Spleen (tissue), 13 donors: ENCODE data around the gene PCDH11X. TPM values are rescaled to one million over a fixed set of nuclear protein-coding genes. Genes with fewer than 3 reads are reported as not detected.
"Not testable (repeated sequence)": the region's sequence is repeated elsewhere in the genome, so short reads cannot be mapped to it uniquely, and the experiment has no call there.

Experiments used
- DNase-seq: peaks from one replicate; pipeline ENCODE4 v3.0.0-alpha.2; 2020
- H3K27ac ChIP-seq, 8 donors: fragments of 200-600 bp; sonication (generic) in 7 of 8; 1 replicate in 4 of 8; 2 replicates in 4 of 8; pipeline versions ENCODE4 v1.5.0 to v1.8.0; 2016 to 2021; ENCODE audit warnings: inconsistent platforms in 4 of 8, mild to moderate bottlenecking in 4 of 8, moderate library complexity in 1 of 8
- H3K27me3 ChIP-seq, 7 donors: fragments of 200-600 bp; sonication (generic) in 6 of 7; replicated peaks in 1 of 7; 1 replicate in 4 of 7; 2 replicates in 3 of 7; pipeline versions ENCODE4 v1.5.0 to v1.8.0; 2016 to 2021; ENCODE audit warnings: inconsistent platforms in 3 of 7, mild to moderate bottlenecking in 1 of 7
- H3K36me3 ChIP-seq, 6 donors: fragments of 200-600 bp; sonication (generic) in 5 of 6; 1 replicate in 4 of 6; 2 replicates in 2 of 6; pipeline versions ENCODE4 v1.5.0 to v1.8.0; 2016 to 2021; ENCODE audit warnings: inconsistent platforms in 2 of 6
- H3K4me1 ChIP-seq, 6 donors: fragments of 200-600 bp; sonication (generic) in 5 of 6; 1 replicate in 3 of 6; 2 replicates in 3 of 6; pipeline versions ENCODE4 v1.5.0 to v1.8.0; 2016 to 2021; ENCODE audit warnings: inconsistent platforms in 3 of 6
- H3K4me3 ChIP-seq, 8 donors: fragments of 200-600 bp; sonication (generic) in 7 of 8; 1 replicate in 4 of 8; 2 replicates in 4 of 8; pipeline versions ENCODE4 v1.5.0 to v1.8.0; 2016 to 2021; ENCODE audit warnings: inconsistent platforms in 4 of 8, mild to moderate bottlenecking in 4 of 8, moderate library complexity in 2 of 8
- H3K9me3 ChIP-seq, 8 donors: fragments of 200-600 bp; sonication (generic) in 7 of 8; 1 replicate in 4 of 8; 2 replicates in 4 of 8; pipeline versions ENCODE4 v1.5.0 to v1.8.0; 2016 to 2021; ENCODE audit warnings: inconsistent platforms in 4 of 8
- CTCF ChIP-seq, 11 experiments: fragments of 200-600 bp in 7 of 11; fragments of 450-650 bp in 4 of 11; sonication (generic) in 4 of 11; IDR thresholded peaks in 8 of 11; conservative IDR thresholded peaks in 3 of 11; 1 replicate in 7 of 11; 2 replicates in 4 of 11; pipeline versions ENCODE4 v1.4.0 to v1.8.0; 2016 to 2021; ENCODE audit warnings: antibody characterized with exemption in 11 of 11, inconsistent platforms in 4 of 11, mild to moderate bottlenecking in 1 of 11
- WGBS, 5 donors: extraction: QIAGEN DNeasy Blood & Tissue Kit in 3 of 5; methylation state at CpG; one replicate each; pipeline versions ENCODE4 v1.1.5 to v1.1.7; 2013 to 2018; 5-methylcytosine and 5-hydroxymethylcytosine counted together
- intact Hi-C: fragments of 100-400 bp; cut with DNase I; formaldehyde crosslinking; loops from one replicate; pipeline ENCODE4 v1.15.0; 2023; ENCODE audit warnings: low total_unique reads
- long read RNA-seq, 2 donors: transcript quantifications; one replicate each; lab custom pipeline, GENCODE V29; 2026
- polyA plus RNA-seq, 3 donors: library from polyadenylated mRNA; stranded (reverse); fragments of 200-250 nt; gene quantifications; one replicate each; pipeline ENCODE4 v1.2.1, GENCODE V29; 2013
- total RNA-seq, 7 donors: library from RNA; depleted of rRNA in 3 of 7; stranded (reverse); fragments of >200 nt in 3 of 7; fragmentation: NEBNext Ultra II Directional in 4 of 7; extraction: Animal tissue kit (Norgen Biotek cat#: 25700) in 4 of 7; gene quantifications; one replicate each; pipeline versions ENCODE4 v1.1.0 to v1.2.1, GENCODE V29; 2016 to 2021
- donor health status: healthy with polysubstance abuse.
- donor health status: DM: no; HTN: no; CAD: no; lungs with moderate emphysema.
- donor health status: DM: no; HTN: no; CAD: no.
- donor health status: Bipolar disorder and iron deficiency.
- donor health status: healthy.
- donor health status: DM: no; HTN: no; CAD: no.
- donor health status: DM: yes; HTN: yes; CAD: no.

PCDH11X gene
- total RNA-seq (1 to 10 TPM in 1 of 7 donors, under 1 TPM in 6; 0.42 to 1.4 (median 0.72) TPM), polyA plus RNA-seq (under 1 TPM; 0.07 to 0.13 (median 0.08) TPM)
- long read RNA-seq, donor 1: 0 reads
- long read RNA-seq, donor 2: 0 reads

GRCh38 chrX:91779135-91779534 is at the start of gene PCDH11X:
Gene PCDH11X, plus strand, starts transcription at chrX:91779375. Its CDS starts 56,130 bp downstream, at chrX:91835505.
- H3K27ac ChIP-seq, H3K9me3 ChIP-seq, DNase-seq, intact Hi-C loops, H3K36me3 ChIP-seq, H3K4me1 ChIP-seq: not testable (repeated sequence)
- Histone ChIP-seq H3K27me3 (peaks cover 0 to 35% (median 15%) of the 10 kb centered on the region in 7 donors), H3K4me3 (peak within 1 kb of the TSS in 1 of 8 donors; percentile 24)
- WGBS, 5 donors: 1 to 3% (median 2%) methylated on average over 9 to 15 of the region's 24 CpGs; no CpG with 5 or more reads in 2 of the 5 donors

- H3K27me3 ChIP-seq, H3K27ac ChIP-seq, intact Hi-C loops, DNase-seq, H3K4me3 ChIP-seq, H3K4me1 ChIP-seq, H3K9me3 ChIP-seq, H3K36me3 ChIP-seq: not testable (repeated sequence)
- 74 to 100% (median 89%) methylated on average over 1 of the region's 4 CpGs; no CpG with 5 or more reads in 1 of the 5 donors for WGBS, 5 donors
Observed at GRCh38 chrX:91747446-91747845, 31.7 kb upstream of the PCDH11X start.

- H3K36me3 ChIP-seq, H3K4me1 ChIP-seq, H3K4me3 ChIP-seq, intact Hi-C loops, H3K27me3 ChIP-seq, DNase-seq, H3K27ac ChIP-seq, H3K9me3 ChIP-seq: not testable (repeated sequence)
- 68 to 95% (median 86%) methylated on average over 9 to 17 of the region's 17 CpGs for WGBS, 5 donors
Observed at GRCh38 chrX:91753022-91753421, 26.2 kb upstream of the PCDH11X start.

- H3K27me3 ChIP-seq, intact Hi-C loops, H3K36me3 ChIP-seq, H3K27ac ChIP-seq, DNase-seq, H3K4me1 ChIP-seq, H3K9me3 ChIP-seq: not testable (repeated sequence)
- H3K4me3 ChIP-seq: peak overlapping the region in 1 of 8 donors; percentile 30
- peak in 3 of 11 experiments; percentile 21 to 26 (median 21) for TF ChIP-seq CTCF (IDR thresholded peaks at IDR 0.05 in 8 of 11, conservative IDR thresholded peaks at IDR 0.05 in 3 of 11)
- 20 to 48% (median 24%) methylated on average over 3 to 5 of the region's 9 CpGs for WGBS, 5 donors
Observed at GRCh38 chrX:91770619-91771488, 8.3 kb upstream of the PCDH11X start.

GRCh38 chrX:91773943-91774342 is 5.2 kb upstream of the PCDH11X start:
- H3K9me3 ChIP-seq, H3K27me3 ChIP-seq, H3K36me3 ChIP-seq, H3K4me1 ChIP-seq, H3K4me3 ChIP-seq, H3K27ac ChIP-seq, DNase-seq, intact Hi-C loops: not testable (repeated sequence)
- 27 to 77% (median 43%) methylated on average over 3 of the region's 3 CpGs for WGBS, 5 donors

GRCh38 chrX:91780008-91780407 is 833 bp downstream of the PCDH11X start:
- H3K27ac ChIP-seq, intact Hi-C loops, H3K4me1 ChIP-seq, H3K9me3 ChIP-seq, H3K4me3 ChIP-seq, H3K36me3 ChIP-seq: not testable (repeated sequence)
- peaks cover 0 to 35% (median 15%) of the 10 kb centered on the region in 7 donors for H3K27me3 ChIP-seq
- WGBS, 5 donors: 0 to 13% (median 4%) methylated on average over 8 to 17 of the region's 17 CpGs
- peak; percentile 62 for DNase-seq

- H3K9me3 ChIP-seq, H3K4me3 ChIP-seq, DNase-seq, H3K27ac ChIP-seq, H3K4me1 ChIP-seq, intact Hi-C loops, H3K36me3 ChIP-seq: not testable (repeated sequence)
- H3K27me3 ChIP-seq: peaks cover 0 to 35% (median 15%) of the 10 kb centered on the region in 7 donors
- 1 to 13% (median 5%) methylated on average over 14 to 23 of the region's 23 CpGs for WGBS, 5 donors
Observed at GRCh38 chrX:91780698-91781097, 1.5 kb downstream of the PCDH11X start.

- 0 to 6% (median 5%) methylated on average over 7 to 46 of the region's 58 CpGs for WGBS, 5 donors
- intact Hi-C loops, H3K9me3 ChIP-seq, DNase-seq, H3K4me1 ChIP-seq, H3K36me3 ChIP-seq, H3K27ac ChIP-seq: not testable (repeated sequence)
- Histone ChIP-seq H3K27me3 (peaks cover 0 to 35% (median 15%) of the 10 kb centered on the region in 7 donors), H3K4me3 (peak overlapping the region in 1 of 8 donors; percentile 31)
Observed at GRCh38 chrX:91781553-91782298, 2.6 kb downstream of the PCDH11X start.

GRCh38 chrX:91782825-91783224 is 3.6 kb downstream of the PCDH11X start:
- H3K27ac ChIP-seq, H3K4me1 ChIP-seq, intact Hi-C loops, H3K9me3 ChIP-seq, H3K4me3 ChIP-seq, DNase-seq, H3K36me3 ChIP-seq: not testable (repeated sequence)
- H3K27me3 ChIP-seq: peaks cover 0 to 29% (median 15%) of the 10 kb centered on the region in 7 donors
- 2 to 8% (median 5%) methylated on average over 5 to 8 of the region's 8 CpGs for WGBS, 5 donors
